NCI-H1694 treated with DMSO at 0.1 percent for 48 hours (cell line): ENCODE data around the gene MEF2C.

Source experiments
- DNase-seq: peaks from one replicate; lab custom pipeline; 2025; lab: John Stamatoyannopoulos, UW

The MEF2C gene

GRCh38 chr5:88716101-88716500 is 166.9 kb downstream of the MEF2C start:
- DNase-seq, result no peak

- no peak for DNase-seq
Observed at GRCh38 chr5:88715503-88715902, 167.5 kb downstream of the MEF2C start.

- no peak for DNase-seq
Observed at GRCh38 chr5:88713818-88714217, 169.2 kb downstream of the MEF2C start.

GRCh38 chr5:88708682-88709398 is 174.1 kb downstream of the MEF2C start:
- no peak for DNase-seq

GRCh38 chr5:88708021-88708420 is 175.0 kb downstream of the MEF2C start:
- DNase-seq, result no peak

GRCh38 chr5:88707216-88707965 is 175.6 kb downstream of the MEF2C start:
- DNase-seq, result no peak

- no peak for DNase-seq
Observed at GRCh38 chr5:88702332-88702731, 180.7 kb downstream of the MEF2C start.

- no peak for DNase-seq
Observed at GRCh38 chr5:88700121-88700520, 182.9 kb downstream of the MEF2C start.

- no peak for DNase-seq
Observed at GRCh38 chr5:88698290-88698689, 184.7 kb downstream of the MEF2C start.

GRCh38 chr5:88696466-88696865 is 186.5 kb downstream of the MEF2C start:
- DNase-seq, result no peak

- DNase-seq, result no peak
Observed at GRCh38 chr5:88695931-88696330, 187.1 kb downstream of the MEF2C start.

GRCh38 chr5:88695232-88695631 is 187.8 kb downstream of the MEF2C start:
- DNase-seq, result no peak

GRCh38 chr5:88694023-88694679 is 188.8 kb downstream of the MEF2C start:
- no peak for DNase-seq

- DNase-seq, result no peak
Observed at GRCh38 chr5:88693071-88693932, 189.7 kb downstream of the MEF2C start.

- no peak for DNase-seq
Observed at GRCh38 chr5:88691945-88692868, 190.8 kb downstream of the MEF2C start.

- DNase-seq, result no peak
Observed at GRCh38 chr5:88691230-88691582, 191.8 kb downstream of the MEF2C start.

- peak; percentile 35 for DNase-seq
Observed at GRCh38 chr5:88690409-88691229, 192.4 kb downstream of the MEF2C start.

- DNase-seq, result no peak
Observed at GRCh38 chr5:88689668-88690408, 193.1 kb downstream of the MEF2C start.

GRCh38 chr5:88688984-88689667 is 193.9 kb downstream of the MEF2C start:
- DNase-seq, result no peak
